22Rv1 (cell line): Measurements from ENCODE around the gene LPAR1.

Experiments
- CTCF ChIP-seq: fragments of 450-650 bp; IDR thresholded peaks from 2 replicates; pipeline ENCODE4 v1.5.1; 2017; ENCODE audit warnings: mild to moderate bottlenecking
- ZFX ChIP-seq: fragments of 450-650 bp; IDR thresholded peaks from 2 replicates; pipeline ENCODE4 v1.6.1; 2017; ENCODE audit warnings: antibody characterized with exemption, borderline replicate concordance

GRCh38 chr9:110971234-110971633 lies 67.0 kb downstream of the LPAR1 start:
- no peak for TF ChIP-seq CTCF
- TF ChIP-seq ZFX = no peak
